Measurements from ENCODE around the gene EEA1.

EEA1 gene

DNA sequence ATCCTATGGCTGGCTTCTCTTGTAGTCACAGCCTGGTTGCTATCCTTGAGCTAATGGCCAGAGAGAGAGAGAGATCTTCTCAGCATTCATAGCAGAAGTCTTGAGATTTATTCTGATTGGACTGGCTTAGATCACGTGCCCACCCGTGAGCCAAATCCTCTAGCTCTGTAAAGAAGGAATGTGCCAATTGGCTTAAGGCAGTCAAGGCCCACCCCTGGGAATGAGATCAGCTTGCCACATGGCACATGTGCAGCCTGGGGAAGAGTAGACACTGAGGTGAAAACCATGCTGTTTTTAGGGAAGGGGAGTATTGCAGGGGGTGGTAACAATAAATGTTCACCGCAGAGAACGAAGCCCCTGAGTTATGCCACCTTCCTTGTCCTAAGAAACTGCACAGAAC is 190.0 kb downstream of the EEA1 start:
- DNase-seq = no peak

DNA sequence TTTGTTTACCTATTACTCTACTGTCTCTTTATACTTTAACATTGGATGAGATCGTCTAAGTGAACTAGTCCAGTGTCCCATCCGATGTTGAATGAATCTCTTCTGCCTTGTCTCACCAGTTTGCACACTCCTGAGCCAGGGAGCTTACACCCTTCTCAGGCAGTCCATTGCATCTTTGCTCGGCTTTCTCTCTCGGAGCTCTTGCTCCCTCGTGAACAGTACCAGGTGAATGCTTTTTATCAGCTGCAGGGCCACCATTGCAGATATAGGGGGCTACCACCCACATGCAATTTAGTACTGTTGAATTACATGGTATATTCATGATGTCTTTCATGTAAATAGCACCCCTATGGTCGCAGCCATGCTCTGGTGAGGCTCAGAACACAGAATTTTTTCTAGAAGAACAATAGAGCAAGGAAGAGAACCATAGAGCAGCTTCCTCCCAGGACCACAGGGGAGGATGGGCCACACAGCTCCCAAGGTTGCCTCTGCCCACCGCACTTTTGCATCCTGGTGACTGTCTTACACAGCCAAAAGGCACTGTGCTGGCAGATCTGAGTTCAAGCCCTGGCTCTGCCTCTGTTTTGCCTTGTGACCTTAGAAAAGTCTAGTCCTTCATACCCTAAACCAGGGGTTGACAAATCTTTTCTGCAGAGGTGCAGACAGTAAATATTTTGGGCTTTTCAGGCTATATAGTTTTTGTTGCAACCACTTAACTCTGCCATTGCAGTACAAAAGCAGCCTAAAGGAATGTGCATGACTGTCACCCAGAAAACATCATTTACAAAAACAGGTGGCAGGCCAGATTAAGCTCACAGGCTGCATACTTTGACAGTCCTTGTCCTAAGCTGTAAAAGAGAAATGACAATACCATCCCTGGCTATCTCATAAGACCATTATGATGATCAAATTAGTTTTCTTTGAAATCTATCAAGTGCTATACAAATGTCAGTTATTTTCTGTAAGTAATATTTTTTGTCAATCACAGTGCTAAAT is 190.9 kb downstream of the EEA1 start:
- no peak for DNase-seq

DNA sequence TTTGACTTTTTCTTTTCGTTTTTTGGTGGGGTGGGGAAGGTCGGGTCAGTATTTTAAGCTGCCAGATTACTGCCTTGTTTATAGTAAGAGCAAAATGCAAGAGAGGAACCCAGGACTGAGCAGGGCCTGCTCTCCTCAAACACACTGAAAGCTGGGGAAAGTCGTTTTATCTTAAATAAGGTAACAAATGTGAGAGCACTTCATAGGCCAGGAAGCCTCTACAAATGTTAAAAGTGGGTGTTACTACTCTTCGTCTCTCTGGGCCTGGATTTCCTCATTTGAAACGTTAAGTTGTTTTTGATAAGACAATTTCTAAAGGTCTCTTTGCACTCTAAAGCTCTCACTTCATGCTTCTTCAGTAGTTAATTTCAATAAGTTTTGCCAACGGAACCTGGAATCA is 192.5 kb downstream of the EEA1 start:
- no peak for DNase-seq

DNA sequence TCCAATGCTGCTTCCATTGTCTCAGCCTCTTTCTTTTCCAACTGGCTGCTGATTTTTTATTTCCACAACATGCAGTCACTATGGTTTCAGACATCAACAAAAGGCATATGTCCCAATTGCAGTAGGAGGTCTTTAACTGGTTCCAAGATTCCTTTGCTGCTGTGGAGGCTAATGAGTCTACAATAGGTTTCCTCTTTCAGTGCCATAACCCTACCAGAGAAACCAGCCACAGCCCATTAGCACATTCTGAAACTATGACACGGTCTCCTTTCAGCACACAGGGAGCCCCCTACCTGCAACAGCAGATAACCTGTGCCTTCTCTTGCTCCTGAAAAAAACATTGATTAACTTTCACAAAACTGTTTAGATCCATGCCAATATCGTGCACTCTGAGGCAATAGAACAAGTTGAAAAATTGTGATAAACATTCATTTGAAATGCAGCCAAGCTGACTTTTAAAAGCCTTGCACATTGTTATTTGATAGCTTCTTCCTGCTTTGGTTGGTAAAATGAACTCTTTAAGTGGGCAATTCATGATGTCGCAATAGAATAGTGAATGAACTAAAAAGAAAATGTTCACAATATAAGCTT is 193.9 kb downstream of the EEA1 start:
- DNase-seq = peak; percentile 8

DNA sequence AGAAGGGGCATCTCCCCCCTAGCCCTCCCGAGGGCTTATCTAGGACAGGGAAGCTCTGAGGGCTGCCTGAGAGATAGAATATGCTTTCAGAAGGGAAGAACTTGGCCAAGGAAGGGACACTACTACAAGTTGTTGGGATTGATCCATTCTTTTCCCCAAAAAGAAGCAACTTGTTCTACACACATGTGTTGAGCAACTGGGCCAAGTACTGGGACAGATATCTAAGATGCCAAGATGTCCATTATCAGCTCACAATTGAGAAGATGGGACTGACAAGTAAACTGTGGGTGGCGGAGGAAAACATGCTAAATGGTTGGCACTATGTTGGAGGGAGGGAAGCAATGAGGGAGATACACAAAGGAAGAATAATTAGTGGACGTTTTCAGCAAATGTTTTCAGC is 195.4 kb downstream of the EEA1 start:
- no peak for DNase-seq

DNA sequence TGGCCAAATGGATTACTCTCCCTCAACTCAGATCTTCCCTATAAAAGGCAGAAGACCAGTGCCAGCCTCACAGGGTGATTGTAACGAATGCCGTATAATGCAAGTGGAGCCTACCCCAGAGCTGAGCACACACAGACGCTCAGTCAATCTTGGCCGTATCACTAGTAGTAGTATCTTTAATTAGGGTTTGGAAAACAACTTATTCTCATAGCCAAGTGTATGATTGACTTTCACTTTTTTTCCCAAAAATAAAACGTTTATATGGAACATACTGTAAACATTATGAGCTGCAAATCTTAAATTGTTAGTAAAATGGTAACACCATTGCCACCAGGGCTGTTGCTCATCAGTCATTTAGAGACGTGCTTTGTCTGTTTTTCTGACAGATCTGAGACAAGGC is 195.9 kb downstream of the EEA1 start:
- no peak for DNase-seq

DNA sequence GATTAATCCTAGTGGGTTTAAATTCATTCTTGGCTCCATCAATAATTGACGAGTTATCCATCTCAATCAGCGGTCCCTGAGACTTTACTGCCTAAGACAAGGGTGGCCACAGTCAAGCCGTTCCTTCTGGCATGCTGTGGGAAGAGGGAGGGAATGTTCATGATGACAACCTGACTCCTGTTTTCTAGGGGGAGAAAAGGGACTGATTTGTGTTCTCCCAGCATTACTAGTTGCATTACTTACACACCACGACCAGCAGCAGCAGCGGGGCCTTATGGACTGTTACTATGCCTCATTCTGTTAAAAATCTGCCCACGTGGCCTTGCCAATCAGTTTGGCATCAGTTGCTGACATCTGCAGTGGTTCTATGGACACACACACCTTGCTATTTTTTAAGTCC is 196.4 kb downstream of the EEA1 start:
- no peak for DNase-seq

DNA sequence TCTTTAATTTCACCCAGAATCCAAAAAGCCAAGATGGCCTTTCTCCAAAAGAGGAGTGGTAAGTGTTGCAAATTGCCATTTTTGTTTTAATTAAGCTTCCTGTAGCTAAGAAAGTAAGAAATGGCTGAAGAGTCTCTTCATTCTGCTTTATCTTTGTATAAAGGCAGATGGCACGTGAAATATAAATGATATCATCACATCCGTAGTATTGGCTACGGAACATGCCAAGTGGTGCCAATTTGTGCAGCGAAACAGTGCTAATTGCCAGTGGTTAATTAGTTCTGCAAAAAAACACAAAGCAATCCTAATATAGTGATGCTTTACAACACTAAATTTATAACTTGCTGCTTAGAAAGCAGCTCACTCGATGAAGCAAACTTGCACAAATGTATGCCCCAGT is 196.9 kb downstream of the EEA1 start:
- no peak for DNase-seq

DNA sequence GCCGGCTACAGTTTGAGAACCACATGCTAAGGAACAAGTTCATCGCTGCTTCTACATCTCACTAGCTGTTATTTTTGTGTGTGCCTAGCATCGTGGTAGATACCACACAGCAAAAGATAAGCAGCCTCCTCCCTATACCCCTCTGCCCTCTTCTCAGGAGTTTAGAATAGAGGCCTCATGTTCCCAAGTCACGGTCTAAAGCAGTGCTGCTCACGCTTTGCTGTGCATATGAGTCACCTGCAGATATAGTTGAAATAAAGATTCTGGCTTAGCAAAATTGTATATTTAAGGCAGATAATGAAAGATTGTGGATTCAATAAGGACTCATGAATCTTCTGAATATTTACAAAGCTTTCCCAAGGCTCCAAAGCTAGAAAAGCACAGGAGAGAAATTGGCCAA is 198.3 kb downstream of the EEA1 start:
- no peak for DNase-seq

DNA sequence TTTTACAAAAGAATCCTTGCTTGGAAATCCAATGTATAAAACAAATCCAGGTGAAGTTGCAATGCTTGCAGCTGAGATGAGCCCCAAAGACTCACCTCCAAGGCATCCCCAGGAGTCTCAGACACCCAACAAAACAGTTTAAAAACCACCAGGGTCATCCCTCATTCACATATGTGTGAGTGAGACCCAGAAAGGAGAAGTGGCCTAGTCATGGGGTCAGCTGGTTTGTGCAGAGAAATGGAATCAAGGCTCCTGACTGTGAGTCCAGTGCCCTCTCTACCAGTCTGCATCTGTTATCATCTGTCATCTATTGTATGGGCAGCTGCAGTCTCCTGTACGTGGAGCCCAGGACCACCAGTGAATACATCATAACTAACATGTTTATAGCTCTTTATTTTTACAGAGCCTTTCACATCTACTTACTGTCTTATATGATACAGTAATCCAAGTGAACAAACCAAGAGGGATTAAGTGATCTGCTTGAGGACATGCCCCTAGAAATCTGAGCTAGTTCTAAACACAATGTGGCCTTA is 199.3 kb downstream of the EEA1 start:
- DNase-seq = no peak

DNA sequence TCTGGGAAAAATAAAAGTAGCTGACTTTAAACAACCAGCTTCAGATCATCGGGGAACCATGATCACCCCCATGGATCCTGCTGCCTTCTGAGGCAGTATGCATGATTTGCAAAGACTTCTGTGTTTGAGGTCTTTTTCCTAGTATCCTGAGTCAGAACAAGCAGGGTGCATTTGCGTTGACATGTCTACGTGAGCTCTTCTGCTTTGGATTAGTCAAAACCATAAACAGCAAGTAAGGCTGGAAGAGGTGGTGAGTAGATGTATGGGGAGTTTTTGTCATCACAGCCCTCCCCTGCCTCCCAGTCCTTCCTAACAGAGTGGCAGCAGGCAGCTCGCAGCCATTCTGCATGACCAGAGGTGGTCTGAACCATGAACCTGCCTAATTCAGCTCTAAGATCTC is 202.2 kb downstream of the EEA1 start:
- DNase-seq = no peak

DNA sequence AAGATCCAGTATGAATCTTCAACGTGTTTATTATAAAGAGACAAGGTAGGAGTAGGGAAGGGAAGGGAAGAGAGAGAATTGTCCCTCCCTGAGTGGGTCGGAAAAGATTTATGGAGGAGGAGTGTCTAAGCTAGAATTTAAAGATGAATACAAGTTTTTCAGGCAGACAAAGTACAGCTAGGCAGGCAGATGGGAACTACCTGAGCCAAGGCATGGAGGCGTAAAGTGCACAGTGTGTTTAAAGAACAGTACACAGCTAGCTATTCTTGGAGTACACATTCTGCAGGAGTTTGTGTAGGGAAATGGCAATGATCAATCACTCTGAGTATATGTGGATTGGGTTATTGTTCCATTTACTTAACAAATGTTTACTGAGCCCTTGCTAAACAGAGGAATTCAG is 206.2 kb downstream of the EEA1 start:
- DNase-seq = no peak

DNA sequence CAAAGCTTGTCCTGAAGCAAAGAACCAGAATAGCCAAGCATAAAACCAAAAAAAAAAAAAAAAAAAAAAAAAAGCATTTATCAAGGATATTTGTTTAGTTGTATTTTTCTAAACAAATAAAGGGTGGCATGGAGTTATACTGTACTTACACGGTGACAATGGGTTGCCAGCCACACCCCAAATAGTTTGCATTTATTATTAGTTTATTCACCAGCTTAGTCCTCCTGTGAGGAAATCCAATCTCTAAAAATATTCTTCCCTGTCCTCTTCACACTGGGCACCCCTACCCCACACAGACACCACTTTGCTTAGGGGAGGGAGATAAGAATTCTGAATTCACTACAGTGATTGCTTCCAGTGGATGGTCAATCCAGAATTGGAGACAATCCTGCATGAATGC is 207.4 kb downstream of the EEA1 start:
- no peak for DNase-seq

DNA sequence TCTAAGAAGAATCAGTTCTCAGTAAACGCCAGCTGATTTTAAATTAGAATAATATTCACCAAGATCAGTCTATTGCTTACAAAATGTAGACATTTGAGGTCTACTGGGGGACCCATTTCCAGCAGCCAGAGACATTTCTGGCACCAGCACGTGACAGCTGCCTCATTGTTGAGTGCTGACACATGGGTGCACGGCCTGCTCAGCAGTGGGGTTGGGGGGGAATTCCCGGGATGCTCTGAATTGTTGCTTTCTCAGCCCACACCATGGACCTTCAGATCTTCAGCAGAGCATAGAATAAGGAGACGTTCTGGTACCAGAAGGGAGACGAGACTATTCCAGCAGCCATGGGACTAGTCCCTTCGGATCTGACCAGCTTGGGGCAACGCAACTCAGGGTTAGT is 208.0 kb downstream of the EEA1 start:
- DNase-seq = no peak

Data from NCI-H1092 (cell line).